HG03159 (cell line): ENCODE data around the gene BACH2.

Experiments
- ATAC-seq: cut with Tn5 transposase; IDR thresholded peaks from one replicate; pipeline ENCODE4 v1.9.1; 2021; ENCODE audit warnings: mild to moderate bottlenecking, moderate library complexity; ENCODE audit not compliant: unreplicated experiment

BACH2 gene

DNA sequence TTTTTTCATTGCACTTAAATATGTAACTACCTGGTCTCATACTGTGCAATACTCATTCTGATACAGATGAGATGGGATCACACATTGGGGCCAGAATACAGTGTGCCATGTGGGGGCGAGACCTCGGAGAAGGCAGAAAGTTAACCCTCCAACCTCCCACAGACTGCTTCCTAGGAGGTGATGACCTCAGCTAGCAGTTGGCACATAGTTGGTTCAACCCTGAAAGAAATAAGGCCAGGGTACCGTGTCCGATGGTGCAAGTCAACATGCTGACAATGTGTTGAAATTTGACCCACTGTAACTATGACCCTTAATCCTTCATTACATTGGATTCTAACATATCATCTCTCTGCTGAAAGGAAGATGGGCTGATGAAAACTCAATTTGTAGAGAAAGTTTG, 340.5 kb downstream of the BACH2 start:
- ATAC-seq: no peak

DNA sequence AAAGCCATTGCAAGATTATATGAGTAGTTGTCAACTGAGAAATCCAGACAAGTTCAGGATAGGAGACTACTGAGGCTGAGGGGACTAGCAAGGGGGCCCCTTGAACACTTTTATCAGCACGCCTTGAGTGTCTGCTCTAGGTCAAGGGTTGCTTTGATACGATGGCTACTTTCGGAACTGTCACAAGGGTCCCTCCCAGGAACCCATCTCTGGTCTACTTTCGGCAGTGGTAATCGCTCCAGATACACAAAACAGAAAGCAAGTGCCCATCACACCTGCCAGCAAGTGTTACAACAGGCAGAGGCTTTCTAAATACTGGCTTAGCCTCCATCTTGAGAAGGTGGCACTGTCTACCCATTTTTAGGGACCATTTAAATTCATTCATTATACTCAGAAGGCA, 341.3 kb downstream of the BACH2 start:
- ATAC-seq: no peak

DNA sequence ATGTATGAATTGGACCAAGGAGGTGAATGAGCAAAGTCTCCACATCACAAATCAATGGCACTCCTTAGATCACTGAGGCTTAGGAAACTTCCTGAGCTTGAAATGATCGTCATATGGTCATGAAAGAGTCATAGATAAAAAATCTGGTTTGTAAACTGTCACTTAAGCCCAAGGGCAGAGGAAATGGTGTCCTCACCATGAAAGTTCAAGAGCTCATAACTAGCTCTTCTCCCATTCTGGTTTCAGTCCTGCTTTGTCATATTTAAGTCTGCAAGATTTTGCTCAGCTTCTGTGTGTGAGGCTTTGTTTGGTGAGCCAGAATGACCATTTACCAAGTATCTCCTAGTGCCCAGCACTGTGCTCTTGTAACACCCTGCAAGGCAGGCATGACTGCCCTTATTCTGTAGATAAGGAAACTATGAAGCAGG, 341.9 kb downstream of the BACH2 start:
- ATAC-seq: no peak

DNA sequence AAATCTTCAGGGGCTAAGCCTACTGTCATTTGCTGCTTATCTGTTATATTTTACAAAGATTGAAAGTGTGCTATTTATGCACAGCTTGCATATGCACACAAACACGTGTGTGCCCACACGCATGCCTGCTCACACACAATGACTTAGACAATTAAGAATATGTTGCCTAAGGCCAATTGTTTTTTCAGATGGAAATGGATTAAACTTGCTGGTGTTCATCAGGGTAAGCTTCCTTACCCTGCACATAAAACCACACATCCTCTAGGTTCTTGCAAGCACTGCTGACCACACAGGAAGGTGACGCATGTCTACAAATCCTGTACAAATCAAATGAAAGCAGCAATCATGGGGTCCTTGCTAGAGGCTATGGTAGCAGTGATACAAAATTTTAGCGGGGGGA, 344.0 kb downstream of the BACH2 start:
- ATAC-seq: no peak

DNA sequence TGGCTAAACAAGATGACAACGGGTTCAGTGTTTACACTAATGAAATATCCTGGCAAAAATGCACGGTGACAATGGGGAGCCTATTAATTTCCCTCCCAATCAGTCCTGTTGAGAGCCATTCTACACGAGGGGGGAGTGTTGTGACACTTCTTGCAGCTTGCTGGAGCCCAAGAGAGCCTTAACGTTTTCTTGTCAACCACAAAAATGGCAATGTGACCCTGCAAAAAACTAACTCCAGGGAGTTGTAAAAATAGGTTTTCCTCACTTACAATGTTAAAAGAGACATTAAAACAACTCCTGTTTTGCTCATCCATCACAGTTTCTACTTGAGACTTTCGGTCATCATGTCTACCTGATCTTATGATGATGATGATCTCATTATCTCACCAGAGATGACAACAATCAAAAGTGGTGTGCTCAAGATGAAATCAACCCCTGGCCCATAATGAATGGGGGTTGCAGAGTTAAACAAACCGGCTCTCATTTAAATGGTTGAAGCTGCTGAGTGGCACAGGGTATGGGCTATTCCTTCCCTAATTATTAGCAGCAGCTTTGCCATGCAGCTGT, 344.5 kb downstream of the BACH2 start:
- ATAC-seq: no peak

DNA sequence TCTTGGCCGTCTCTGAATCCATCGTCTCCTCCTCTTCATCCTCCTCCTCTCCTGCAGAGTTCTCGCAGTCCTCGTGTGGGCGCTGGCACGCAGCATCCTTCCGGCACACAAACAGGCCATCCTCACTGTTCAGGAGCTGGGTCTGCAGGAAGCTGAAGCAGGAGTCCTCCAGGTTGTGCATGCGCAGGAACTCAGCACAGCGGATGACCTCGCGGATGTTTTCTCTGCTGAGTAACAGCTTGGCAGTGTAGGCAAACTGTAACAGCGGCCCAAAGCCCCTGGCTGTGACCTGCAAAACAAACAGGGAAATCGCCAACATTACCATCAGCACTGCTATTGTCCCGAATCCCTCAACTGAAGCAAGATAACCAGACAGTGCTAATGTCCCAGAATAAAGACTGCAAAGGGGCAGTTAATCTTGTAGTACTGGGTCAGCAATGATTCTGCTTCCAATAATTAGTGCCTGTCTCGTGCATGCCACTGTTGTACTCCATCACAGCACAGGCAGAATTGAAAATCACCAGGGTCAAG, 345.0 kb downstream of the BACH2 start:
- no peak for ATAC-seq

DNA sequence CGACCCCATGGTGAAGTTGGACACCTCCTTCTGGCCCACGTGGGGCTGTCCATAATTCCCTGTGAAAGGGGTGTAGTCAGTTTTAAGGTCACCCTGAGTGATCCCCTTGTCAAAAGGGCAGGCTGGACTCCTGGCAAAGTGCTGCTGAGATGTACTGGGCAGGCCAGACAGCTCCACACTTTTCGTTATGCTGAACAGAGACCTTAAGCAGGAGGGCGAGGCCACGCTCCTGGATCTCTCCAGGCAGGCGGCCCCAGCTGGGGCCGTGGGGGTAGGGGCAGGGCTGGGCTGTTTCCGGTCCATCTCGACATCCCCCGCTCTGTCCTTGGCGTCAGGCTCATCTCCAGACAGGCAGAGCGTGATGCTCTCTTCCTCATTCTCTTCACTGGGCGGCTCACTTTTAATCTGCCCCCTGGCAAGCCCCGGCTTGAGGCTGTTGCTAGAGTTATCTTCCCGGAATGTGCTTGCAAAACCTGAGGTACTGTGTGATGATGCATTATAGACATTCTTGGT, 345.7 kb downstream of the BACH2 start:
- ATAC-seq: no peak

DNA sequence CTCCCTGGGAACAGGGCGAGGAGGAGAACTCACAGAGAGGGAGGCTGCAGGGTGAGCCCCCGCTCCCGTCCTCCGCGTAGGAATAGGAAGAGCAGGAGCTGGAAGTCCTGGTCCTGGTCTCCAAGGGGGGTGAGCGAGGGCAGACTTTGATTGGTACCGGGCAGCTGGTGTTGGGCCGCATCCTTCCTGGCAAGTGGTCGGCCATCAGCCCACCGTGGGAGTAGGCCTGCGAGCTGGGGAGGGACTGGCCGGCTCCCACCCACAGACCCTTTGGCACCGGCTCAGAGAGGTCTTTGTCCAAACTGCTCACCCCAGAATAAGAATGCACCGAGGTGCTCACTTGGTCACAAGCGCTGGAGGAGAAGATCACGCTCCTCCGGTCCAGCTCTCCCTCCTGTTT, 346.2 kb downstream of the BACH2 start:
- ATAC-seq: no peak

DNA sequence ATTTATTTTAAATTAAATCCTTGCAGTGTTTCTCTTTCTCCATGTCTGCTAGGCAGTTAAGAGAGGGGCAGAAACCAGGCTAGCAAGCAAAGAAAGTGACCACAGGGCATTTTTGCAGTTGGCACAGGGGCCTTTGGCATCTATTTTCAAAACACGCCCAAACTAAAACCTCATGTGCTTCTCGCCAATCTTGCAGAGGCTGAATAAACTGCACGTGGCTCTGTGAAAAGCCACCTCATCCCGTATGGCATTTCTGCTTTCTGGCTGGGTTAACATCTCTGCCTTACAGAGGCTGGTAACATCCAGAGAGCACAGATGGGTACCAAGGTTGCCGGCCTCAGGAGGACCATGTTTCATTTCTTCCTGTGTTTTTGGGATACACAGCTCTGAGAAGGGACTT, 347.8 kb downstream of the BACH2 start:
- ATAC-seq: no peak

DNA sequence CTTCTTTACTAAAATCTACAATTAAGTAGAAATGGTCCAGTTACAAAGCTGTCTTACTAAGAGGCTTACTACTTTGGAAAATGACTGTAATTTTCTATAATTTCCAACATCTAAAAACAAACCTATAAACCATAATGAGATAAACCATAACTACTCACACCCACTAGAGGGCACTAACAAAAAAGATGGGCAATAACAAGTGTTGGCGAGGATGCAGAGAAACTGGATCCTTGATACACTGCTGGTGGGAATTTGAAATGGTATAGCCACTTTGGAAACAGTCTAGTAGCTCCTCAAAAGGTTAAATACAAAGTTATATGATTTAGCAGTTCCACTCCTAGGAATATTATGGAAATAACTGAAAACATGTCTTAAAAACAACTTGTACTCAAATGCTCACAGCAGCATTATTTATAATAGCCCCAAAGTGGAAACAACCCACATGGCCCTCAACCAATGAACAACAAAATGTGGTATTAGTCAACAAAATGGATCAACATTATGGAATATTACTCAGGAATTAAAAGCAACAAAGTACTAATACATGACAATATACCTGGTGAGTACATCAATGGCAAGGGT, 351.7 kb downstream of the BACH2 start:
- ATAC-seq: no peak

DNA sequence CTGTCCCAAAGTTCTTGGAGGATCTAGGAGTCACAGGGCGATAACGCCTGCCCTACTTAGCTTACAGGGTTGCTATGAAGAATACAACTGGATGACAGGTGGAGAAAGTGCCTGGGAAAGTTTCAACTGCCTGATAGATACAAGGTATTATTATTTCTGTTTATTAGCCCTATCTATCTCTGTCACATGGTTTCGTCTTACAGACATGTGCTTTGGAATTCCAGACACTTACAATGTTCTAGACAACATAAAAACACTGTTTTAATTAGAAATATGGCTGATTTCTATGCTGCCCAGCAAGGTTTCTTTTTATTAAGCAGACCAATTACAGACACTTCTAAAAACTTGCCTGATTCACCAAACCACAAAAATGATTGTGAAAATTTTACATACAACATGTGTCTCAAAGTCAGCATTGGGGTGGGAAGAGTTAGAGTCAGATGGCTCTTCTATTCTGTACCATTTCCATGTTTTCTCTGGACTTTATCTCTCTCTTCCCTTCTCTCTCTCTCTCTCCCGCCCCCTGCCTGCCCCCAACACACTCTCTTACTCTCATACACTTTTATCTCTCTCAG, 352.4 kb downstream of the BACH2 start:
- ATAC-seq: no peak

DNA sequence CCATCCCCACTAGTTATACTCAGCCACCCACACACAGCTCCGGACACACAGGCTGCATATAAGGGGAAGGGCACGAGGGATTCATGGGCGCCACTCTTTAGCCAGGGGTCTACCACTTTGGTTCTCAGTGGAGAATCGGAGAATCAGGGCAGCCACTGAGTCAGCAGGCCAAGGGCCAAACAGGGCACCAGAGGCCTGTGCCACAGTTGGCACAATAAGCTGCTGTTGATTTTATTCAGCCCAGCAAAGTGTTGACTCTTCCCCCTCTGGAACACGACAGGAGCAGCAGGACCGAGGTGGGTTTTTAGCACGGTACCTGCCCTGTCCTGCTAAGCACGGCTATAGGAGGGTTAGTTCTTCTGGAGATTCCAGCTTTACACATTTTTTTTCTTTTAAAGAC, 354.0 kb downstream of the BACH2 start:
- ATAC-seq: no peak

DNA sequence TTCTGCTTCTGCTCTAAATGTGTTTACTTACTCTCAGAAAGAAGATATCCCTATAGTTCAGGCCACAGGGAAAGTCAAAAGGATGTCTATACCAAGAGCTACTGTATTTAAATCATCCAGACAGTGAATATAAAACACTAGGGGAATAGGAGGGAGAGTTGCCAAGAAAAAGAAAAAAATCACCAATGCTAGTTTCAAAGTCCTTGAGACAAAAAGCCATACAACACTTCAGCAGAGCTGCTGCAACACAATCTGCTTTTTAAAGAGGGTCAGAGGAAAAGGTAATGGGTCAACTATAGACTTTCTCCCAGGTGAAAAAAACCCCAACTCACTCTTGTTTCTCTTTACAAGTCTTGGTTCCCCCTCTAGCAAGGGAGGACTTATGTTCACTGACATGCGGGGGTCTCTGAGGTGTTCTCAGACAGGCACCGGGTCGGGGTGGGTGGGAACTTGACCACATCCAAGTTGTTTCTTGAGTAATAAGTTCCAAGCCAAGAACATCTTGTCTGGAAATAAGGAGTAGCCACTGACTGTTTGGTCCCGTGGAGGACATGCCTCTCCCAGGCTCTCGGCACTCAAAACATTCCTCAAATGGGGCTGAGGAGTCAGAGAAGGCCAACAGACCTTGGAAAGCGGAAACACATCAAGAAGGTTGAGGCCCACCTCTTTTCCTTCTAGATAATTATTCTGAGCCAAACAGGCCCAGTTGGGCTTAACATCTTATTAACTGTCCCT, 354.7 kb downstream of the BACH2 start:
- no peak for ATAC-seq

DNA sequence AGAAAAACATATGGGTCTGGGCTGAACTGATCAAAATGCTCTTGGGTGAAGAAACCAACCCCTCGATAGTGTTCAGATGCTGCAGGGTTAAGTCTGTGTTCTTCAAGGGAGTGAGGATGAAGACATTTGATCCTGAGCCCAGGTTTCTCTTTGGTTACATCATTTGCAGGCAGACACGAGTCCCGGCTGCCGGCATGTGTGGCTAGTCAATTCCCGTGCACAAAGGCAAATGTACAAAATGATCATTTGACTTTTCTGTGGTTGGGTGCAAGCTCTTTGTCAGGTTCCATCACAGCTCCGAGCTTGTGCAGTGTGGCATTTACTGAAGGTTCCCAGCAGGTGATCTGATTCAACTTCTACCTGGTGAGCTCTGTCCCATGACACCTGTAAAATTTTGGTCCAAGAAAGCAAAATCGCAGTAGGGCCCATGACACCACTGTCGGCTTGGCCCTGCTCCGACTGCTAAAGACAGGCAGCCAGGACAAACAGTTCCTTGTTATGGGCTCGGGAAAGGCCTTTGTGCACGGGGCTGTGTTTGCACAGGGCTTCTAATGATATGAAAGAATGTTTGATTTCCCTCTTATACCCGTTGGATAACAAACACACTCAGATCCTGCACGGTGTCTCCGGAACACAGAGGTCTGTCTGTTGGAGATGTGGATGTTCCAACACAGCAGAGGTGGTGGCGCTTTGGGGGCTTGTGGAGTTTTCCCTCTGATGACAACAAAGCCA, 355.4 kb downstream of the BACH2 start:
- ATAC-seq: no peak

DNA sequence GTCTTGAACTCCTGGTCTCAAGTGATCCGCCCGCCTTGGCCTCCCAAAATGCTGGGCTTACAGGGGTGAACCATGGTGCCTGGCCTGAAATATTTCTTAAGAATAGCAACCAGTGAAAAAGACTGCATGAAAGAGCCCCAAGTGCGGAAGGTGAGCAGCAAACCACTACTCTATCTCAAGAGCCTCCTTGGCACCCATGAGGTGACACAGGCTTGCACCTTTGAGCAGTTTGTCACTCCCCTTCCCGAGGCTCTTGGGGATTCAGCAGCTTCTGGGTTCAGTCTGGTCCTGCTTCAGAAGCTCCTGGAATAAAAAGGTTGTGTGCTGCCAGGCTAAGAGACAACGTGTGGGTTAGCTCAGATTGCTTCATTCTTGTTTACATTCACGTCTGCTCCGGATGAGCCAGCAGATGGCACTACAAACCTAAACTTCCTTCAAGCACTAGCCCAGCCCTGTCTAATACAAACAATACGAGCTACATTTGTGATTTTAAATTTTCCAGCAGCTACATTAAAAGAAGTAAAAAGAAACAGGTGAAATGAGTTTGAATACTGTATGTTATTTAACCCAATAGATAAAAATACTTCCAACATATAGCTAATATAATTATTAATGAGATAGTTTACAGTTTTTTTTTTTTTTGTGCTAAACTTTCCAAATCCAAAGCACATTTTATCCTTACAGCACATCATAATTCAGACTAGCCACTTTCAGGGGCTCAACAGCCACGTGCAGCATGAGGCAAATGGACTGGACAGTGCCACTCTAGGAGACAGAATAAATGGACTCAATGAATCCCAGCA, 356.2 kb downstream of the BACH2 start:
- peak; percentile 82 for ATAC-seq

DNA sequence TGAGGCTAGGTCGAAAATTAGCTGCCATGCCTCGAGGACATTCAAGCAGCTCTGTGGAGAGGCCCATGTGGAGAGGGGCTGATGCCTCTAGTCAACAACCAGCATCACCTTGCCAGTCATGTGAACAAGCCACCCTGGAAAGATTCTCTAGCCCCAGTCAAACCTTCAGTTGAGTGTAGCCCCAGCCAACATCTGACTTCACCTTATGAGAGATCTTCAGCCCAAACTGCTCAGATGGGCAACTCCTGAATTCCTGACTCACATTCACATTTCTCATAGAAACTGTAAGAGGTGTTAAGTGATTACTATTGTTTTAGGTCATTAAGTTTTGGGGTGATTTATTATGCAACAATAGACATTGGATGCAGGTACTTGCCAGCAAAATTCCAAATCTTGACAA, 357.5 kb downstream of the BACH2 start:
- ATAC-seq: no peak

DNA sequence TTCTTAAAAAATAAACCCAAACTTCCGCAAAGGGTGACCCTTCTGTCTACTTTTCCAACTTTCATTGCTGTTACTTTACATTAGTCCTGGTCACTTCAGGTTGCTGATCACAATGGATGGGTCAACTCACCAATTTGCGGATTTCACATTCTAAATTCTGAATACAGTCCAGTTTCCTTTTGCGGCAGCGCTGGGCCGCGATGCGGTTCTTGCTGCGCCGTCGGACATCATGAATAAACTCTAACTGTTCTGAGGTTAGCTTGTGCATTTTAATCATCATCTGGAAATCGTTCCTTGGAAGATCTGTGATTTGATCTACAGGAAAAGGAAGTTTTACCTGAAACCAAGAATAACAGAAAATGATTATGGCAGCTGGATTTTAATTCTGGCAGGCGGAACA, 358.6 kb downstream of the BACH2 start:
- no peak for ATAC-seq

DNA sequence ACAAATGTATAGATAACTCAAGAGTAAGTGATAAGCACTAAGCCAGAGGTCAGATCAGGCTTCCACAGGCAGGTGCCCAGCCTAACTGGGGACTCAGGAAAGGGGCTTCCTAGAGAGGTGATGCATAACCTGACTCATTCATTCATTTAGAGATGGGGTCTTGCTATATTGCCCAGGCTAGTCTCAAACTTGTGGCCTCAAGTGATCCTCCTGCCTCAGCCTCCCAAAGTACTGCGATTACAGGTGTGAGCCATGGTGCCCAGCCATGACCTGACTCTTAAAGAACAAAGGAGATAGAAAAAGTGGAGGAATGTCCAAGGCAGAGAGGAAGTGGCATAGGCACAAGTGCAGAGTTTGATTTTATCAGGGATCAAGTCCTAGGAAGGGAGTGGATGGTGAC, 360.5 kb downstream of the BACH2 start:
- no peak for ATAC-seq

DNA sequence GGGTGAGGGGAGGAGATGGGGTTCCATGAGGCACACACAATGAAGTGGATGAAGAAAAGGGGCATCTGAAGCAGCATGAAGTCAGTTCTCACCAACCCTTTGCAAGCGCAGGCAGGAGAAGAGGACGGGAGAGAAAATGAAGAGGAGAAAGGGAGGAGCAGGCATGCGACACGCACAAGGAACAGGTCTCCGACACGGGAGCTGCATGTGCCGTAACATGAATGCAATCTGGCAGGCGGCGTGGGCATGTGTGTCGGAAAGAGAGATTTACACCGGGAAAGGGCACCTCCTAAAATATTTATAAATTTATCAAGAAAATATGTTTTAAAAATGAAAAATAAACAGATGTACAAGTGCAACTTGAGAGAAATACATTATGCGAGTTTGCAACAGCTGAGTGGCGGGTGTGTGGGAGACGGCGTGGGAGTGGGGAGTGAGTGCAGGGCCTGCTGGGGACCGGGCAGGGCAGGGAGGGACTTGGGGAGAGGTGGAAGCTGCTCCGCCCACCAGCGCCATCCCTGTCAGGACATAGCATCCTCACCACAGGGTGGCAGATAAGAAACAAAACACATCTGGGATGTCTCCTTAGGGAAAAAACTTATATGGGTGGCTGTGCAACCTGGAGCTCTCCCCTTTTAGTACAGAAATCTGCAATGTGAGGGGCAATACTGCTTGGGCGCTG, 361.8 kb downstream of the BACH2 start:
- ATAC-seq: no peak
